GM10847 (cell line): ENCODE results near the gene UGT1A9.
"Not testable (repeated sequence)": the region's sequence is repeated elsewhere in the genome, so short reads cannot be mapped to it uniquely, and the experiment has no call there.

Experiments
- POLR2A ChIP-seq: IDR thresholded peaks from 2 replicates; pipeline ENCODE4 v1.6.1; 2011; ENCODE audit not compliant: insufficient read length; ENCODE audit errors: extremely low read depth

Gene UGT1A9

GRCh38 chr2:233671290-233672161, at the start of gene UGT1A9:
Gene UGT1A9, plus strand, starts transcription at chr2:233671898. Its CDS starts 37 bp downstream, at chr2:233671935.
- TF ChIP-seq POLR2A, result no peak

GRCh38 chr2:233627331-233628025, 44.2 kb upstream of the UGT1A9 start:
- TF ChIP-seq POLR2A, result no peak

- TF ChIP-seq POLR2A, result not testable (repeated sequence)
Observed at GRCh38 chr2:233636306-233636705, 35.4 kb upstream of the UGT1A9 start, which contains the start of gene UGT1A10. Gene UGT1A10, plus strand, starts transcription at chr2:233636448. Its CDS starts 75 bp downstream, at chr2:233636523.

GRCh38 chr2:233638836-233639235, 32.9 kb upstream of the UGT1A9 start:
- TF ChIP-seq POLR2A, result no peak

GRCh38 chr2:233639860-233640259, 31.8 kb upstream of the UGT1A9 start:
- TF ChIP-seq POLR2A, result no peak

GRCh38 chr2:233643128-233643527, 28.6 kb upstream of the UGT1A9 start:
- TF ChIP-seq POLR2A, result no peak

- TF ChIP-seq POLR2A, result no peak
Observed at GRCh38 chr2:233650981-233651380, 20.7 kb upstream of the UGT1A9 start.

GRCh38 chr2:233651430-233651829, 20.3 kb upstream of the UGT1A9 start:
- TF ChIP-seq POLR2A, result no peak

GRCh38 chr2:233654501-233654900, 17.2 kb upstream of the UGT1A9 start:
- TF ChIP-seq POLR2A, result no peak

GRCh38 chr2:233655043-233655442, 16.7 kb upstream of the UGT1A9 start:
- no peak for TF ChIP-seq POLR2A

- no peak for TF ChIP-seq POLR2A
Observed at GRCh38 chr2:233656443-233656842, 15.3 kb upstream of the UGT1A9 start.

- no peak for TF ChIP-seq POLR2A
Observed at GRCh38 chr2:233658610-233659009, 13.1 kb upstream of the UGT1A9 start.

GRCh38 chr2:233663911-233664310, 7.8 kb upstream of the UGT1A9 start:
- no peak for TF ChIP-seq POLR2A

- no peak for TF ChIP-seq POLR2A
Observed at GRCh38 chr2:233668605-233669260, 3.0 kb upstream of the UGT1A9 start.

GRCh38 chr2:233672886-233673285, 1.2 kb downstream of the UGT1A9 start:
- no peak for TF ChIP-seq POLR2A

GRCh38 chr2:233673896-233674295, 2.2 kb downstream of the UGT1A9 start:
- TF ChIP-seq POLR2A, result no peak
